ENCODE results near the gene PEPD.
"Not testable (repeated sequence)": the region's sequence is repeated elsewhere in the genome, so short reads cannot be mapped to it uniquely, and the experiment has no call there.

PEPD gene

GRCh38 chr19:33496038-33496895 lies 25.3 kb downstream of the PEPD start:
- no peak for DNase-seq

- DNase-seq: no peak
Observed at GRCh38 chr19:33493401-33494275, 28.0 kb downstream of the PEPD start.

GRCh38 chr19:33492951-33493350 lies 28.6 kb downstream of the PEPD start:
- DNase-seq: no peak

GRCh38 chr19:33492090-33492489 lies 29.5 kb downstream of the PEPD start:
- no peak for DNase-seq

- DNase-seq: not testable (repeated sequence)
Observed at GRCh38 chr19:33490596-33490995, 31.0 kb downstream of the PEPD start.

GRCh38 chr19:33490041-33490451 lies 31.5 kb downstream of the PEPD start:
- DNase-seq: no peak

GRCh38 chr19:33488826-33489225 lies 32.8 kb downstream of the PEPD start:
- DNase-seq: no peak

GRCh38 chr19:33487901-33488800 lies 33.4 kb downstream of the PEPD start:
- no peak for DNase-seq

- no peak for DNase-seq
Observed at GRCh38 chr19:33486936-33487811, 34.4 kb downstream of the PEPD start.

GRCh38 chr19:33486407-33486806 lies 35.2 kb downstream of the PEPD start:
- no peak for DNase-seq

- no peak for DNase-seq
Observed at GRCh38 chr19:33484226-33484774, 37.3 kb downstream of the PEPD start.

GRCh38 chr19:33482476-33482875 lies 39.1 kb downstream of the PEPD start:
- DNase-seq: no peak

- no peak for DNase-seq
Observed at GRCh38 chr19:33481863-33482262, 39.7 kb downstream of the PEPD start.

- not testable (repeated sequence) for DNase-seq
Observed at GRCh38 chr19:33479570-33479969, 42.0 kb downstream of the PEPD start.

GRCh38 chr19:33477781-33478180 lies 43.8 kb downstream of the PEPD start:
- DNase-seq: no peak

GRCh38 chr19:33476151-33476707 lies 45.4 kb downstream of the PEPD start:
- no peak for DNase-seq

GRCh38 chr19:33473653-33474305 lies 47.8 kb downstream of the PEPD start:
- no peak for DNase-seq

- no peak for DNase-seq
Observed at GRCh38 chr19:33472691-33473652, 48.6 kb downstream of the PEPD start.

GRCh38 chr19:33472226-33472625 lies 49.4 kb downstream of the PEPD start:
- no peak for DNase-seq

Data from stimulated activated naive CD4-positive, alpha-beta T cell treated with Interleukin-2 at 50 U/mL for 16 hours (primary cell).